K562 (cell line): ENCODE data around the gene BCAS3. TPM values are rescaled to one million over a fixed set of nuclear protein-coding genes. Genes with fewer than 3 reads are reported as not detected.

Source experiments
- ATAC-seq: fragments of 200-7000 bp; cut with Tn5 transposase; 3 replicates; pipeline ENCODE4 v1.9.1; 2020; ENCODE audit warnings: moderate library complexity
- BruUV-seq: library from RNA; stranded (reverse); fragments of 400-500 nt; replicated peaks from 2 replicates; lab custom pipeline; 2021; lab: Mats Ljungman, UMichigan
- CTCF ChIA-PET: fragments of 300-600 bp; formaldehyde crosslinking; extraction: SDS; loops from one replicate; lab custom pipeline; 2021; ENCODE audit warnings: low intra/inter-chr PET ratio; lab: Yijun Ruan, JAX
- POLR2A ChIA-PET: fragments of 300-600, 350-650 bp; sonication (Branson Sonifier 250); formaldehyde crosslinking; extraction: SDS; loops from one replicate; lab custom pipeline; 2021; ENCODE audit warnings: antibody characterized with exemption, inconsistent platforms; lab: Yijun Ruan, JAX
- DNase-seq, 4 experiments: peaks; one replicate each; pipeline versions ENCODE4 v3.0.0 to v3.0.0-alpha.2; 2011 to 2018; ENCODE audit warnings: low spot score in 3 of 4, mixed read lengths in 3 of 4; ENCODE audit errors: extremely low read depth in 1 of 4
- FAIRE-seq: peaks from 2 replicates; lab custom pipeline; 2011; peaks lifted over from hg19 to GRCh38; lab: Jason Lieb, UNC
- H2AFZ ChIP-seq: 2 replicates; pipeline ENCODE4 v1.6.0; 2011; ENCODE audit warnings: low read depth, low read length, control low read depth, inconsistent platforms
- H3K27ac ChIP-seq: fragments of 200-600 bp; 3 replicates; pipeline ENCODE4 v1.8.0; 2011; ENCODE audit warnings: low read depth, mild to moderate bottlenecking, control low read depth, inconsistent platforms, low read length, moderate library complexity, mixed read lengths; ENCODE audit errors: extremely low read depth
- H3K27me3 ChIP-seq, 2 experiments: fragments of 300-600 bp in 1 of 2; 2 replicates in 1 of 2; 3 replicates in 1 of 2; pipeline versions ENCODE4 v1.6.0 to v1.8.0; 2011; ENCODE audit warnings: inconsistent platforms in 2 of 2, low read length in 2 of 2, mild to moderate bottlenecking in 1 of 2, mixed read lengths in 1 of 2, moderate library complexity in 1 of 2; ENCODE audit not compliant: control insufficient read depth in 2 of 2, insufficient read depth in 2 of 2
- H3K36me3 ChIP-seq: fragments of 300-600 bp; 3 replicates; pipeline ENCODE4 v1.8.0; 2011; ENCODE audit warnings: mild to moderate bottlenecking, low read length, inconsistent platforms; ENCODE audit not compliant: control insufficient read depth, insufficient read depth
- H3K4me1 ChIP-seq, 2 experiments: fragments of 200-600 bp in 1 of 2; replicated peaks in 1 of 2; 2 replicates in 1 of 2; 3 replicates in 1 of 2; pipeline versions ENCODE4 v1.5.1 to v1.8.0; 2011; ENCODE audit warnings: inconsistent platforms in 2 of 2, low read length in 2 of 2, mild to moderate bottlenecking in 1 of 2, mixed read lengths in 1 of 2, moderate library complexity in 1 of 2; ENCODE audit not compliant: control insufficient read depth in 2 of 2, insufficient read depth in 2 of 2
- H3K4me2 ChIP-seq: 2 replicates; pipeline ENCODE4 v1.6.1; 2011; ENCODE audit warnings: low read length, control low read depth, inconsistent platforms, mixed read lengths; ENCODE audit not compliant: insufficient read depth
- H3K4me3 ChIP-seq: fragments of 200-600 bp; sonication (generic), shearing (Covaris generic); 2 replicates; pipeline ENCODE4 v1.5.1; 2016; ENCODE audit warnings: control low read depth, inconsistent platforms
- H3K79me2 ChIP-seq: fragments of 200-600 bp; 3 replicates; pipeline ENCODE4 v1.8.0; 2011; ENCODE audit warnings: low read length, inconsistent platforms; ENCODE audit not compliant: control insufficient read depth, insufficient read depth
- H3K9ac ChIP-seq, 2 experiments: 2 replicates each; pipeline versions ENCODE4 v1.6.0 to v1.6.1; 2011; ENCODE audit warnings: low read depth in 2 of 2, low read length in 2 of 2, control low read depth in 1 of 2, inconsistent platforms in 1 of 2, mild to moderate bottlenecking in 1 of 2, mixed read lengths in 1 of 2; ENCODE audit not compliant: insufficient read depth in 1 of 2
- H3K9me1 ChIP-seq: one replicate; pipeline ENCODE4 v1.6.0; 2011; ENCODE audit warnings: inconsistent platforms, mild to moderate bottlenecking, low read length, moderate library complexity; ENCODE audit not compliant: control insufficient read depth, insufficient read depth
- H3K9me3 ChIP-seq: replicated peaks from 2 replicates; pipeline ENCODE4 v1.5.1; 2011; ENCODE audit warnings: low read depth, low read length, inconsistent platforms; ENCODE audit not compliant: control insufficient read depth, insufficient read depth
- H4K20me1 ChIP-seq: replicated peaks from 2 replicates; pipeline ENCODE4 v1.6.1; 2011; ENCODE audit warnings: low read length, inconsistent platforms, mixed read lengths; ENCODE audit not compliant: control insufficient read depth, insufficient read depth
- PATZ1 ChIP-seq: fragments of 250-450 bp; sonication (Bioruptor Pico); IDR thresholded peaks from 2 replicates; pipeline ENCODE4 v1.5.0; 2020; ENCODE audit warnings: mild to moderate bottlenecking, borderline replicate concordance
- WGBS: fragments of 100-300 bp; shearing (Covaris generic); methylation state at CpG from one replicate; pipeline ENCODE4 v1.1.6; 2016; ENCODE audit warnings: low coverage, mixed read lengths; ENCODE audit not compliant: insufficient coverage; ENCODE audit errors: missing lambda C conversion rate; 5-methylcytosine and 5-hydroxymethylcytosine counted together
- in situ Hi-C: fragments of 300-500 bp; cut with MboI; formaldehyde crosslinking; loops from 4 replicates; pipeline ENCODE4 v1.15.0; 2018; ENCODE audit warnings: inconsistent platforms, mixed read lengths
- intact Hi-C: fragments of 100-400 bp; cut with micrococcal nuclease; formaldehyde crosslinking; loops from 2 replicates; pipeline ENCODE4 v1.14.2; 2022
- polyA plus RNA-seq, 8 experiments: library from polyadenylated mRNA; depleted of rRNA in 4 of 8; stranded (reverse) in 5 of 8; unstranded in 3 of 8; fragments of >200 nt; fragmentation: Nextera tagmentation in 2 of 8; fragmentation: Illumina TruSeq in 1 of 8; extraction: Ambion mirVana in 2 of 8; extraction: Trizol in 1 of 8; gene quantifications; 2 replicates each; pipeline versions ENCODE4 v1.2.1 to v1.2.3, GENCODE V29; 2011 to 2014; ENCODE audit warnings: inconsistent platforms in 1 of 8, missing spikeins in 1 of 8
- total RNA-seq, 7 experiments: library from RNA; depleted of rRNA in 6 of 7; stranded (reverse); fragments of >200 nt in 6 of 7; fragmentation: Illumina TruSeq in 2 of 7; extraction: Trizol in 2 of 7; gene quantifications; 2 replicates each; pipeline versions ENCODE4 v1.2.1 to v1.2.3, GENCODE V29; 2011 to 2021; ENCODE audit warnings: low replicate concordance in 1 of 7

BCAS3 gene
- total and polyA plus RNA-seq, 9 of the 15 experiments (the other 6 are each of a cell fraction or from before 2014, with no cell fraction given) = 1.9 to 5.5 (median 3.5) TPM

- Histone ChIP-seq H3K4me2 (no peak overlapping the region), H4K20me1 (peaks cover 3% of the 10 kb centered on the region; the same call in 1 of the 2 replicates), H3K27me3 (peaks cover 25 to 50% of the 10 kb centered on the region in 2 experiments), H3K4me1 (no peaks in the 10 kb centered on the region), H3K4me3 (no peak overlapping the region), H3K36me3 (no peaks in the 10 kb centered on the region), H3K9me3 (no peaks in the 10 kb centered on the region), H3K9ac (no peak overlapping the region), H3K9me1 (no peaks in the 10 kb centered on the region), H2AFZ (no peak overlapping the region), H3K27ac (no peak overlapping the region), H3K79me2 (no peaks in the 10 kb centered on the region)
- in situ Hi-C loops (no loop called here), intact Hi-C loops (no loop called here)
- ChIA-PET CTCF (no interaction called here), POLR2A (interaction anchor here (1.6 kb wide), 1 partner anchor 11 kb away, joined by 3 read pairs; no protein-coding TSS in a partner anchor)
- DNase-seq (no peak), ATAC-seq (no peak), FAIRE-seq (no peak)
- WGBS = 0% methylated on average over 6 of the region's 6 CpGs
- BruUV-seq = no TSS peak
- no peak for TF ChIP-seq PATZ1 (CRISPR knock-in tag)
Measured at GRCh38 chr17:61345061-61345460, 667.4 kb downstream of the BCAS3 start.
